Camera-type eye (tissue), 1 donor: Measurements from ENCODE around the gene SPANXN2. TPM values are rescaled to one million over a fixed set of nuclear protein-coding genes. Genes with fewer than 3 reads are reported as not detected.

ENCODE experiments used
- total RNA-seq: library from RNA; depleted of rRNA; stranded (reverse); fragments of >200 nt; gene quantifications from one replicate; pipeline ENCODE4 v1.2.3, GENCODE V29; 2014

SPANXN2 gene, protein sequence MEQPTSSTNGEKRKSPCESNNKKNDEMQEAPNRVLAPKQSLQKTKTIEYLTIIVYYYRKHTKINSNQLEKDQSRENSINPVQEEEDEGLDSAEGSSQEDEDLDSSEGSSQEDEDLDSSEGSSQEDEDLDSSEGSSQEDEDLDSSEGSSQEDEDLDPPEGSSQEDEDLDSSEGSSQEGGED
- total RNA-seq, result not detected

GRCh38 chrX:143720652-143721051 lies at the start of gene SPANXN2:
SPANXN2 (minus strand) TSS chrX:143720752; CDS start chrX:143720668, 84 bp downstream.

Other genes starting within 250 kb of the SPANXN2 start
- gene SPANXN3, start 203.3 kb downstream of the SPANXN2 start, total RNA-seq, result not detected
- gene SLITRK4, start 84.7 kb downstream of the SPANXN2 start, total RNA-seq, result 16.2 TPM
- gene UBE2NL, start 163.3 kb upstream of the SPANXN2 start, total RNA-seq, result not detected